Stimulated activated CD8-positive, alpha-beta memory T cell treated with anti-CD3 and anti-CD28 coated beads, Interleukin-15, amount 100 ng/mL, for 4 hours (primary cell): ENCODE results near the gene EIF3A.
"Not testable (repeated sequence)": the region's sequence is repeated elsewhere in the genome, so short reads cannot be mapped to it uniquely, and the experiment has no call there.

ENCODE experiments used
- DNase-seq, 2 donors: peaks; one replicate each; pipeline ENCODE4 v3.0.0-alpha.2; 2020; ENCODE audit warnings: low read depth in 2 of 2

Gene EIF3A

DNA sequence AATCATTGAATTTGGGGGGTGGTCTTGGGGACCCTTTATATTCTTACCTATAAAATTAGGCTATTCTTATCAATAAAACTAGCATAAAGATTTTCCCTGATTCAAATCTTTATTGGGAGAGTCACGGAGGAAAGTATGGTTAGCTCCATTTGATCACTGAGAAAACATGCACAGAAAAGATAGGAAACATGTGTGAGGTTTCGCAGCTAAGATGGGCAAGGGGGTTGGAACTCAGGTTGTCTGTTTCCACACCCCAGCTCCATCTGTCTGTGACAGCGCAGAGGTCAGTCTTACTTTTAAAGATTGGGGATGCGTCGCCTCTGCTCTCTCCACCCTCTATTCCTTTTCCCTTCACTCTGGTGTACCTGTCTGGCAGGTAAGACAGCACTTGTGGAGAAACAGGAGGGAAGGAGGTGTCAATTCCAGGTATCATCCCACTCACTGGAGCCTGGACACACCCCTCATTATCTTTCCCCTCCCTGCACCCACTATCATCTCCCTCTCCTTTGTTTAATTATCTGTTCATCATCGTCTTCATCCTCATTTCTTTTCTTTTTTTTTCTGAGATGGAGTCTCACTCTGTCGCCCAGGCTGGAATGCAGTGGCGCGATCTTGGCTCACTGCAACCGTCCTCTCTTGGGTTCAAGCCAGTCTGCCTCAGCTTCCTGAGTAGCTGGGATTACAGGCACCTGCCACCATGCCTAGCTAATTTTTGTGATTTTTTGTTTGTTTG is 20.9 kb upstream of the EIF3A start:
- DNase-seq, result no peak

- no peak for DNase-seq
Observed at GRCh38 chr10:119100434-119101238, 20.0 kb upstream of the EIF3A start.

- no peak for DNase-seq
Observed at GRCh38 chr10:119098576-119098975, 18.0 kb upstream of the EIF3A start.

DNA sequence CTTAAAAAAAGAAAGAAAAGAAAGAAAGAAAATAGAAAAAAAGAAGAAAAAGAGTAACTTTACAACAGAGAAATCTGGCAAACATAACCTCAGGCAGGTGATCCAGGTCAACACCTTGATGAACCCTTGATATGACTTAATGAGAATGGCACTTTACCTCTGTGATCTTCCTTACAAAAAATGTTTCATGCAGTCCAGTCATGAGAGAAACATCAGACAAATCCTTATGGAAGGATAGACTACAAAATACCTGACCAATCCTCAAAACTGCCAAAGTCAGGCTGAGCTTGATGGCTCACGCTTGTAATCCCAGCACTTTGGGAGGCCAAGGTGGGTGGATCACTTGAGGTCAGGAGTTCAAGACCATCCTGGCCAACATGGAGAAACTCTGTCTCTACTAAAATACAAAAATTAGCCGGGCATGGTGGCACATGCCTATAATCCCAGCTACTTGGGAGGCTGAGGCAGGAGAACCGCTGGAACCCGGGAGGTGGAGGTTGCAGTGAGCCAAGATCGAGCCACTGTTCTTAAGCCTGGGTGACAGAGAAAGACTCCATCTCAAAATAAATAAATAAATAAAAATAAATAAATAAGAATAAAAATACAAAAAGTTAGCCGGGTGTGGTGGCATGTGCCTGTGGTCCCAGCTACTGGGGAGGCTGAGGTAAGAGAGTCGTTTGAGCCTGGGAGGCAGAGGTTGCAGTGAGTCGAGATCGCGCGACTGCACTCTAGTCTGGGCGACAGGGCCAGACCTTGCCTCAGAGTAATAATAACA is 16.2 kb upstream of the EIF3A start:
- DNase-seq, result not testable (repeated sequence)

GRCh38 chr10:119095640-119096039 is 15.0 kb upstream of the EIF3A start:
- DNase-seq, result no peak

DNA sequence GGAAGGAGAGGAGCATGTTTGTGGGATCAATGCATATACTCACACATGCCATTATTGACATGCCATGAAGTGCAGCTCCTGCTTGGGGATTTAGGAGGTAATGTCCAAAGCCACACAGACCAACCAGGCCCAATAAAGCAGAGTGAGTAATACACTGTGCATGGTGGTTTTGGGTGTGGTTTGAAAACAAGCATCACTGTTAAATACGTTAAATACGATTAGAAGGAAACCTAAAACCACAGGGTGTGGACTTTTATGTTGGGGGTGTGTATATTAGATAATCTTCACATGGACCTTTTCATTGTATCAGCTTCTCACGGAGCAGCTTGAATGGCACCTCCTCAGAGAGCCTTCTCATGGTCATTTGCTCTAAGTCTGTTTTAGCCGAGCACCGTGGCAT is 10.4 kb upstream of the EIF3A start:
- DNase-seq, result no peak

DNA sequence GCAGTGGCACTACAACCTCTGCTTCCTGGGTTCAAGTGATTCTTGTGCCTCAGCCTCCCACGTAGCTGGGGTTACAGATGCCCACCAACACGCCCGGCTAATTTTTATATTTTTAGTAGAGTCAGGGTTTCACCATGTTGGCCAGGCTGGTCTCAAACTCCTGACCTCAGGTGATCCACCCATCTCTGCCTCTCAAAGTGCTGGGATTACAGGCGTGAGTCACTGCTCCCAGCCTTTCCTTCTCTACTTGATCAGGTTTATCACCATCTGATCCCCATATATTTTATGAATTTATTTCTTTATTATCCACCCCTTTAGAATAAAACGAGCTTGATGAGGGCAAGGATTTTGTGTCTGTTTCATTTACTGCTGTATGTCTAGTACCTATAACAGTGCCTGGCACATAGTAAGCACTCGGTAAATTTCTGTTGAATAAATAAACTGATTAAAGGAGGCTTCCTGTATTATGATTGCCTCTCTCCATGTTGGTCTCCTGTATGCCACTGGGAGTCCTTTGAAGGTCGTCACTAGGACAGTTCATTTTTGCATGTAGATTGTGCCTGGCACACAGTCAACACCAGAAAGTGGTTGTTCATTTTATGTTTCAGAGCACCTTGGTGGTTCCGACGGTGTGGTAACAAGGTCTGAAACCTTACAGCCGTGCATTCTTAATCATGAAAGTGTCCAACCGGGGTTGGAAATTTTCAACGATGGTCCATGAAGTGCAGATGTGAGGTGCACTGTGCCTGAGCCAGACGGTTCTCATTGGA is 9.6 kb upstream of the EIF3A start:
- no peak for DNase-seq

- no peak for DNase-seq
Observed at GRCh38 chr10:119087271-119087882, 6.8 kb upstream of the EIF3A start.

GRCh38 chr10:119084896-119085295 is 4.3 kb upstream of the EIF3A start:
- DNase-seq, result no peak

GRCh38 chr10:119079599-119080520 is 757 bp downstream of the EIF3A start:
- DNase-seq, result peak; percentile 41 to 42

DNA sequence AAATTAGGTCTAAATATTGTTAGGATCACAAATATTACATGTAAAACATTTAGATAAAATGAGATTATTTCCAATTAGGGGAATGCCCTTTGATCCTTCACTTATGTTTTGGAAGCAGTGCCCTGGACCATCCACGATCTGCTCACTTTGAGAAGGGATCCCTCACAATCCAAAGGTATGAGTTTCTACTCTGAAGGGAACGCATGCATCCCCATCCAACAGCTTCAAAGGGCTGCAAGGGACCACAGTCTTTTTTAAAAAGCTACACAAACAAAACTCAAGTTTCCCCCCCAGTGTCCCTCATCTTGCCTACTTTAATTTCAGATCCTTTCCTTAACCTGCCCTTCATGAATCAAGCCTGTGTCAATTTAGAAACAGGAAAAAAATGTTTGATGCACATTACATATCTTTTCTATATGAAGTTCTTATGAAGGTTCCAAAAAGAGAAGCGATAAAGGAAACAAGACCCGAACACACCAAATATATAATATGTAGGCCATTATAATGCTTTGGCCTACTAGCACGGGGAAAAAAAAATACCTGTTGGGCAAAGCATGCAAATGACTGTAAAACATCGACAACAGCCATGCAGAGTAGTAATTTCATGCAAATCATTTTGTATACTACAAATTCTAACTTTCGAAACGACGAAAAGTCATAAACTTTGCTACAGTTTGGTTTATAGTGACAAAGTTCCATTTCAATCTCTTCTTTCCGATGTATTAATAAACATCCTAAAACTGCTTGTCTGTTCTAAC is 2.0 kb downstream of the EIF3A start:
- no peak for DNase-seq

DNA sequence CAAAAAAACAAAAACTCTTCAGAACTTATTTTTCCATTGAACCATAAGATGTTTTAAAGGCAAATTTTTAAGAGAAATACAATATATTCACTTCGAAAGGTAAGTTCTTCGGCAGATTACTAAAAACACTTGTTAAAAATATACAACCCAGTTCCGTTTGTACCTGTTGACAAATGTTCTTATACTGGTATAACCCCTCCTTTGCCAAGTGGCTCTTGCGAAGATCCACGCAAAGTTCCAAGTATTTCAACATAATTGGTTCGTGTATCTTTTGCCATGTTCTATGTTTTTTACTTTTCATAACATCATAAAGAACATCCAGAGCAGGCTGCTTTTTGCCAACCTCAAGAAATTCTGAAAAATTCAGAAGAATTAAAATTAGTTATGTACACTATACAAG is 7.0 kb downstream of the EIF3A start:
- no peak for DNase-seq

GRCh38 chr10:119070395-119071165 is 10.0 kb downstream of the EIF3A start:
- DNase-seq, result no peak

GRCh38 chr10:119061926-119062325 is 18.7 kb downstream of the EIF3A start:
- DNase-seq, result no peak

- DNase-seq, result no peak
Observed at GRCh38 chr10:119061352-119061751, 19.3 kb downstream of the EIF3A start.

GRCh38 chr10:119060107-119060506 is 20.5 kb downstream of the EIF3A start:
- DNase-seq, result no peak

DNA sequence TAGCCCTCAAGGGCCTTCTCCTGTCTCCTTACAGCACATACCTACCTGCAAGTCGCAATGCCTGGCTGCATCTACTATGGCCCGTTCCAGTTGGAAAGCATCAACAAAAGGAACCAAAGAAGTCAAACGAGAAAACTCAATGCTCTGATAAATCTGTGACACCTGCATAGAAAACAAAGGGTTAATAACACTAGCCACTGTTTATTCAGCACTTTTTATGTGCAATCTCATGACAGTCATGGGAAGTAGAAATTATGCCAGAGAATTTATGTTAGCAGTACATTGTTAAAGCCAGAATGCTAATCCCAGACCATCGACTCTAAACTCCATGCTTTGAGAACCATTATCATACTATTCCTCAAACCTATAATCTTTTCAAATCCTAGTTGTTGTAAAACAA is 21.1 kb downstream of the EIF3A start:
- DNase-seq, result no peak

DNA sequence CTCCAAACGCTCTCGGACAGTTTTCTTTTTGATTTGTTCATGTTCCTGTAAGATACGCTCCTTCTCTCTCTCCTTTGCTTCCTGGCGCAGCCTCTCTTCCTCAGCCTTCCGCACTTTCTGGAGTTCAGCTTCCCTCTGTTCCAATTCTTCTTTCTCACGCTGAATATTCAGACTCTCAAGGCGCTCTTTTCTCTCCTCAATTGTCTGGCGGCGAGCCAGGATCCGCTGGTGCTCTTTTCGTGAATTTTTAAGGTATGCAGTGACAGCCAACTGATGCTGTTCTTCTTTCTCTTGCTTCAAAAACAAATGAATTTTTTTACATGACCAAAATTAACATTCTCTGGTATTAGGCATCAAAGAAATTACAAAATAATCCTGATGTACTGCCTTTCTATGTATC is 22.6 kb downstream of the EIF3A start:
- no peak for DNase-seq

GRCh38 chr10:119055472-119055871 is 25.1 kb downstream of the EIF3A start:
- DNase-seq, result no peak
